CD4-positive, alpha-beta T cell treated with Interleukin-21 for 1 hour (primary cell): ENCODE data around the gene DIP2C.

ENCODE experiments used
- DNase-seq: peaks from one replicate; pipeline ENCODE4 v3.0.0-alpha.2; 2020

The DIP2C gene

DNA sequence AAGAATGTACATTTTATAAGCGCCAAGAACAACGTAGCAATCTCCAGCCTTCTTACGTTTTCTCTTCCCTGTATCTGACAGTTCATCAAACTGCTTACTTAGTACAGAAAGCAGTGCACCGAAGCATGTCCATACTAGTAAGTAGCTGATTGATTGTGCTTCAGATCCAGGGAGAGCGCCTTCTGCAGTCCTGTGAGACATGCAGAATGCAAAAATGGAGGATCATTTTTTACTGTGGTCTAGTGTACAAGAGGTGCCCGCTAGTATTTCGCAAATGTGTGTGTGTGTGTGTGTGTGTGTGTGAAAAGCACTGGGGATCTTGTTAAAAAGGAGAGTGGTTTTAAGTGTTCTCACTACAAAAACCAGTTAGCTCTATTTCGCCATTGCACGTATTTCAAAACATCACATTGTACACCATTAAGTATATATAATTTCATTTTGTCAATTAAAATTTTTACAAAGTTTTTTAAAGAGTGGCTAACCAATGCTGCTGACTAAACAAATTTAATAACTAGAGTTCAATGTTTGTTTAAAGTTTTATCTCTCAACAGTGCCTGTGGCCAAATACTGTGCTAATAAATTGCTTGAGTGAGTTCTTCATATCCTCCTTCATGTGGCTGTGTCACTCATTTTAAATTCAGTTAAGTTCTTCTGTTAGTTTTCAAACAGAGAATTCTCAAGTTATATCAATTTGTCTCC is 454.6 kb downstream of the DIP2C start:
- DNase-seq: no peak

DNA sequence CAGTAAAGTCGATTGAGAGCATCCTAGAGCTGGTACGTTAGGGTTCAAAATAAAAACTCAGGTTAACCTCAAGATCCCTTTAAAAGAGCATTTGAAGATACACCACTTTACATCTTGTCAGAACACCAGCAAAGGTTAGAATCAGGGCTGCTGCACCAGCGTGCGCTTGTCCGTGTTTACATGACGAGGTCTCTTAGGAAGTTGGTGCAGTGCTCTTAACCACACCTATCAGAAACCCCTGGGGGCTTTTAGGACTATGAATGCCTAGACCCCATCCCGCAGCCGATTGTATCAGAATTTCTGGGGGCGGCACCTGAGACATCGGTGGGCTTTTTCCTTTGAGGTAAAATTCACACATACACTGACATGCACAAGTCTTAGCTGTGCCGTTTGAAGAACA is 456.6 kb downstream of the DIP2C start:
- no peak for DNase-seq

DNA sequence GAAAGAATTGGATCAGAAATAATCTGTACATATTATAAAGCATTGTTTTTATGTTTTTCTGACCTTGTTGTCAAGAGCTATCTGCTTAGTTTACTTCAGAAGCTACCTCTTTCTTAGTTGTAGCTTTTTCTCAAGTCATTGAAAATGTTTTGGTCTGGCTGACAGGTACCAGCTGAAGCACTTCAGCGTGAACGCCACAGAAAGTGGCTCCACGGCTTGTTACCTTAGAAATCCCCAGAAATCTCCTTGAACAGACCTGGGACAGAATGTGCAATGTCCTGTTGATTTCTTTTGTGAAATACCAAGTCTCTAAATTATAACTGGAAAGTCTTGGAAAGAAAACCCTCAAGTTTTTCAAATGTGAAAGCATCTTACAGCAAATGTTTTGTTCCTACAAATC is 457.4 kb downstream of the DIP2C start:
- no peak for DNase-seq

- no peak for DNase-seq
Measured at GRCh38 chr10:230758-231157, 458.7 kb downstream of the DIP2C start.

DNA sequence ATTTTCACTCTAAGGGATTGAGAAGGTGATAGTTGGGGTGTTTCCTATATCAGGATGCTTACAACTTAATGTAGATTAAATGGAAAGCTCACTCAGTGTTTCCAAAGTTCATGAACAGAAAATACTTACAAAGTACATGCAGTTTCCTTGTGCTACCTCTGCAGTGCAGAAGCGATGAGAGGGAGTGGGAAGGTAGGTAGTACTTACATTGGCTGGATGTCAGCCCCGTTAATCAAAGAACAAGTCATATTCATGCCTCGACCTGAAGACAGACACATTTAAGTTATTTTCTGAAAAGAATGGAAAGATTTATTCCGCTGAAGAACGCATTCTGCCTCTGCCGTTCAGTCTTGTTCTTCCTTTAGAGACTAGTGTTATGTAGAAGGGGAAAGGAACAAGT is 461.1 kb downstream of the DIP2C start:
- DNase-seq: no peak

GRCh38 chr10:227014-227413 is 462.5 kb downstream of the DIP2C start:
- no peak for DNase-seq

DNA sequence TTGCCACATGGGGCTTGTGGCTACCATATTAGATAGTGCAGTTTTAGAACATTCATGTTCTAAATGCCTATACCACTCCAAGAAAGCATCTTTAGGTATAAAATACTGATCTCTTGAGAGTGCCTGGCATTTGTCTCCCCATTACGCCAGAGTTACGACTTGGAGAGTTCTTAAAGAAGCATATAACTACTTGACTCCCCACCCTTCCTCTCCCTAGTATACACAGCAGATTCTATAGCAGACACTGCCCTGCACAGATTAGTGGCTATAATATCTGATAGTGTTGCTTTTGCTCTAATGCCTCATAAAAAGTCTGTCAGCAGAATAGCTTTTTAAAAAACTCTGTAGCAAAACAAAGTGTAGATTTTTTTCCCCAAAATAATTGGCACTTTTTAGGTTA is 463.4 kb downstream of the DIP2C start:
- DNase-seq: no peak

DNA sequence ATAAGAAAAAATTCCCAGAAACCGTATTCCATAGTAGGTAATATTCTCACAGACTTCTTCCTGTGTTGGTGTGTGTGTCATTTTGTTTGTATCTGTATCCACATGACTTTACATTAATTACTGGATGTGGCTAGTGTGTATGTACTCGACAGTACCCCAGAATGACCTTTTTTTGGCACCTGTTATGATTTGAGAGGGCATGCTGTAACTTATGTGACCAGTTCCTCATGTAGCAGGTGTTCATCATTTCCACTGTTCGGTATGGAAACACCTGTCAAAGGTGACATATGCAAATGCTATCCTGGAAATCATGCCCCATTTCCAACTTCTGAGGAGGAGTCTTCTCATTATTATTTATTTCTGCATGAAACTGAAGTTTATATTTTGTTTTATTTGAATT is 464.9 kb downstream of the DIP2C start:
- DNase-seq: no peak
